ENCODE data around the gene RAPGEF2. TPM values are rescaled to one million over a fixed set of nuclear protein-coding genes. Genes with fewer than 3 reads are reported as not detected.

RAPGEF2 gene
- total and polyA plus RNA-seq, 9 of the 15 experiments (the other 6 are each of a cell fraction or from before 2014, with no cell fraction given) = 3.1 to 32.6 (median 23.1) TPM

- TF ChIP-seq, protein P1, sequence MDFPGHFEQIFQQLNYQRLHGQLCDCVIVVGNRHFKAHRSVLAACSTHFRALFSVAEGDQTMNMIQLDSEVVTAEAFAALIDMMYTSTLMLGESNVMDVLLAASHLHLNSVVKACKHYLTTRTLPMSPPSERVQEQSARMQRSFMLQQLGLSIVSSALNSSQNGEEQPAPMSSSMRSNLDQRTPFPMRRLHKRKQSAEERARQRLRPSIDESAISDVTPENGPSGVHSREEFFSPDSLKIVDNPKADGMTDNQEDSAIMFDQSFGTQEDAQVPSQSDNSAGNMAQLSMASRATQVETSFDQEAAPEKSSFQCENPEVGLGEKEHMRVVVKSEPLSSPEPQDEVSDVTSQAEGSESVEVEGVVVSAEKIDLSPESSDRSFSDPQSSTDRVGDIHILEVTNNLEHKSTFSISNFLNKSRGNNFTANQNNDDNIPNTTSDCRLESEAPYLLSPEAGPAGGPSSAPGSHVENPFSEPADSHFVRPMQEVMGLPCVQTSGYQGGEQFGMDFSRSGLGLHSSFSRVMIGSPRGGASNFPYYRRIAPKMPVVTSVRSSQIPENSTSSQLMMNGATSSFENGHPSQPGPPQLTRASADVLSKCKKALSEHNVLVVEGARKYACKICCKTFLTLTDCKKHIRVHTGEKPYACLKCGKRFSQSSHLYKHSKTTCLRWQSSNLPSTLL (IDR thresholded peaks at IDR 0.05) = no peak
- TF ChIP-seq ZNF184 (CRISPR knock-in tag; IDR thresholded peaks at IDR 0.05) (no peak), U2AF1 (optimal IDR thresholded peaks at IDR 0.05; ENCODE audit: low read depth, low read length) (no peak), SMARCA4 (IDR thresholded peaks at IDR 0.05) (peak; percentile 58), SMARCA5 (IDR thresholded peaks at IDR 0.05) (no peak), TAL1 (IDR thresholded peaks at IDR 0.05) (peak; percentile 39; the same call in 1 of the 2 replicates), ZFX (CRISPR knock-in tag; IDR thresholded peaks at IDR 0.05) (no peak), NCOR1 (IDR thresholded peaks at IDR 0.05) (peak; percentile 49; the same call in 1 of the 2 replicates), PHB (CRISPR knock-in tag; IDR thresholded peaks at IDR 0.05) (no peak), TGIF2 (CRISPR knock-in tag; IDR thresholded peaks at IDR 0.05) (no peak), BMI1 (IDR thresholded peaks at IDR 0.05; ENCODE audit: low read length) (no peak), SAFB2 (IDR thresholded peaks at IDR 0.05; ENCODE audit: borderline replicate concordance, low read depth, low read length, severe bottlenecking) (no peak), ZNF263 (CRISPR knock-in tag; IDR thresholded peaks at IDR 0.05; ENCODE audit: borderline replicate concordance) (no peak), MTA2 (IDR thresholded peaks at IDR 0.05; ENCODE audit: low read depth) (no peak), NUFIP1 (IDR thresholded peaks at IDR 0.05; ENCODE audit: partially characterized antibody) (no peak), PHF20 (IDR thresholded peaks at IDR 0.05; ENCODE audit: partially characterized antibody) (no peak), ZNF778 (CRISPR knock-in tag; IDR thresholded peaks at IDR 0.05) (no peak)
- TF ChIP-seq, protein P2, sequence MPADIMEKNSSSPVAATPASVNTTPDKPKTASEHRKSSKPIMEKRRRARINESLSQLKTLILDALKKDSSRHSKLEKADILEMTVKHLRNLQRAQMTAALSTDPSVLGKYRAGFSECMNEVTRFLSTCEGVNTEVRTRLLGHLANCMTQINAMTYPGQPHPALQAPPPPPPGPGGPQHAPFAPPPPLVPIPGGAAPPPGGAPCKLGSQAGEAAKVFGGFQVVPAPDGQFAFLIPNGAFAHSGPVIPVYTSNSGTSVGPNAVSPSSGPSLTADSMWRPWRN (IDR thresholded peaks at IDR 0.05; ENCODE audit: low read depth) = no peak
Measured at GRCh38 chr4:159145318-159145991, 42.6 kb downstream of the RAPGEF2 start (continued).
